Body of pancreas (tissue), 4 donors: Measurements from ENCODE around the gene GSS.

Source experiments
- POLR2A ChIP-seq, 3 donors: fragments of 450-650 bp; IDR thresholded peaks; one replicate each; pipeline ENCODE4 v1.6.1; 2016; ENCODE audit warnings: antibody characterized with exemption in 3 of 3, mild to moderate bottlenecking in 2 of 3
- TF ChIP-seq, protein P1 (sequence below), 7 experiments: fragments of 450-650 bp in 4 of 7; fragments of 200-600 bp in 3 of 7; sonication (generic) in 3 of 7; IDR thresholded peaks; one replicate each; pipeline ENCODE4 v1.5.1; 2016 to 2019; ENCODE audit warnings: antibody characterized with exemption in 7 of 7

DNA sequence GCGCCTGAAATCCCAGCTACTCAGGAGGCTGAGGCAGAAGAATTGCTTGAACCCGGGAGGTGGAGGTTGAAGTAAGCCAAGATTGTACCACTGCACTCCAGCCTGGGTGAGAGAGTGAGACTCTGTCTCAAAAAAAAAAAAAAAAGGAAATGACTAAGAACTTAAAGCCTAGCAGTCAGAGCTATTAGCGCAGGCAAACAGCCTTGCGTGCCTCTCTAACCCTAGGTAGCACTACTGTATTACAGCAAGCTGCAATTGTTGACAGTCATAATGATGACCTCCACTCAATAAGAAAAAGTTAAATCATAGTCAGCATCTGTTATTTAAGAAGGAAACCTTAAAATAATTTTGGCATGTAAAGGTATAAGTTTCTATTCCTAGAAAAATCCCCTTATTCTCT, 14.4 kb downstream of the GSS start:
- TF ChIP-seq, protein P1, sequence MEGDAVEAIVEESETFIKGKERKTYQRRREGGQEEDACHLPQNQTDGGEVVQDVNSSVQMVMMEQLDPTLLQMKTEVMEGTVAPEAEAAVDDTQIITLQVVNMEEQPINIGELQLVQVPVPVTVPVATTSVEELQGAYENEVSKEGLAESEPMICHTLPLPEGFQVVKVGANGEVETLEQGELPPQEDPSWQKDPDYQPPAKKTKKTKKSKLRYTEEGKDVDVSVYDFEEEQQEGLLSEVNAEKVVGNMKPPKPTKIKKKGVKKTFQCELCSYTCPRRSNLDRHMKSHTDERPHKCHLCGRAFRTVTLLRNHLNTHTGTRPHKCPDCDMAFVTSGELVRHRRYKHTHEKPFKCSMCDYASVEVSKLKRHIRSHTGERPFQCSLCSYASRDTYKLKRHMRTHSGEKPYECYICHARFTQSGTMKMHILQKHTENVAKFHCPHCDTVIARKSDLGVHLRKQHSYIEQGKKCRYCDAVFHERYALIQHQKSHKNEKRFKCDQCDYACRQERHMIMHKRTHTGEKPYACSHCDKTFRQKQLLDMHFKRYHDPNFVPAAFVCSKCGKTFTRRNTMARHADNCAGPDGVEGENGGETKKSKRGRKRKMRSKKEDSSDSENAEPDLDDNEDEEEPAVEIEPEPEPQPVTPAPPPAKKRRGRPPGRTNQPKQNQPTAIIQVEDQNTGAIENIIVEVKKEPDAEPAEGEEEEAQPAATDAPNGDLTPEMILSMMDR (IDR thresholded peaks at IDR 0.05) = no peak
- no peak for TF ChIP-seq POLR2A (IDR thresholded peaks at IDR 0.05)
